Amniotic stem cell (primary cell): ENCODE measurements around the gene NDUFB8.

Source experiments
- DNase-seq: peaks from one replicate; lab custom pipeline; 2025; lab: John Stamatoyannopoulos, UW

Gene NDUFB8

GRCh38 chr10:100507357-100507732, 22.3 kb downstream of the NDUFB8 start:
- no peak for DNase-seq

- DNase-seq = peak; percentile 24
Measured at GRCh38 chr10:100506596-100507356, 22.9 kb downstream of the NDUFB8 start.

- no peak for DNase-seq
Measured at GRCh38 chr10:100505164-100505563, 24.5 kb downstream of the NDUFB8 start.

GRCh38 chr10:100504096-100504495, 25.6 kb downstream of the NDUFB8 start:
- DNase-seq = peak; percentile 8

- DNase-seq = no peak
Measured at GRCh38 chr10:100502926-100503494, 26.7 kb downstream of the NDUFB8 start.

- no peak for DNase-seq
Measured at GRCh38 chr10:100501423-100501822, 28.2 kb downstream of the NDUFB8 start.

GRCh38 chr10:100498059-100498458, 31.6 kb downstream of the NDUFB8 start:
- no peak for DNase-seq

- no peak for DNase-seq
Measured at GRCh38 chr10:100496567-100496966, 33.1 kb downstream of the NDUFB8 start.

GRCh38 chr10:100490531-100490930, 39.1 kb downstream of the NDUFB8 start:
- no peak for DNase-seq

GRCh38 chr10:100489396-100489795, 40.3 kb downstream of the NDUFB8 start:
- no peak for DNase-seq

- DNase-seq = no peak
Measured at GRCh38 chr10:100487529-100487928, 42.1 kb downstream of the NDUFB8 start.

- DNase-seq = no peak
Measured at GRCh38 chr10:100485801-100486495, 43.7 kb downstream of the NDUFB8 start.

- DNase-seq = no peak
Measured at GRCh38 chr10:100485366-100485765, 44.3 kb downstream of the NDUFB8 start.

- DNase-seq = no peak
Measured at GRCh38 chr10:100483876-100484666, 45.6 kb downstream of the NDUFB8 start.

GRCh38 chr10:100482834-100483185, 46.9 kb downstream of the NDUFB8 start:
- no peak for DNase-seq

GRCh38 chr10:100482181-100482833, 47.4 kb downstream of the NDUFB8 start:
- DNase-seq = peak; percentile 11

GRCh38 chr10:100481462-100482081, 48.1 kb downstream of the NDUFB8 start:
- DNase-seq = peak; percentile 50

GRCh38 chr10:100480002-100480401, 49.7 kb downstream of the NDUFB8 start:
- no peak for DNase-seq

- no peak for DNase-seq
Measured at GRCh38 chr10:100479037-100479436, 50.6 kb downstream of the NDUFB8 start.

- DNase-seq = no peak
Measured at GRCh38 chr10:100477970-100478369, 51.7 kb downstream of the NDUFB8 start.
